Measurements from ENCODE around the gene TTC17. TPM values are rescaled to one million over a fixed set of nuclear protein-coding genes. Genes with fewer than 3 reads are reported as not detected.
A peak's percentile ranks its signal among the peaks of the same experiment; 100 is the strongest.

TTC17 gene
- total and polyA plus RNA-seq, 2 of the 8 experiments (the other 6 are each of a cell fraction or from before 2014, with no cell fraction given): 65.1 to 80.1 TPM

GRCh38 chr11:43311791-43312607 lies 46.7 kb upstream of the TTC17 start, which contains the start of gene API5 (continued):
- TF ChIP-seq SAP30 (IDR thresholded peaks at IDR 0.05; ENCODE audit: insufficient read depth, insufficient replicate concordance, low read length) (no peak), JUND (IDR thresholded peaks at IDR 0.05; ENCODE audit: low read length) (peak; percentile 24), RAD21 (IDR thresholded peaks at IDR 0.05 in 1 of 2, conservative IDR thresholded peaks at IDR 0.05 in 1 of 2; ENCODE audit: low read depth in 2 of 2, low read length in 2 of 2) (peak; percentile 30 to 44; a peak in 3 of 4 replicates), ZNF274 (IDR thresholded peaks at IDR 0.05; ENCODE audit: borderline replicate concordance, extremely low read depth, low read length) (no peak), CHD2 (IDR thresholded peaks at IDR 0.05; ENCODE audit: low read length) (peak; percentile 51; the same call in 1 of the 2 replicates), YY1 (IDR thresholded peaks at IDR 0.05; ENCODE audit: low read depth, low read length) (no peak), PHF8 (conservative IDR thresholded peaks at IDR 0.05; ENCODE audit: low read depth, low read length) (peak; percentile 89), EGR1 (IDR thresholded peaks at IDR 0.05; ENCODE audit: borderline replicate concordance, low read depth, low read length) (peak; percentile 91), EP300 (IDR thresholded peaks at IDR 0.05; ENCODE audit: borderline replicate concordance in 1 of 2, low read depth in 2 of 2, low read length in 2 of 2) (peak in 1 of 2 experiments; percentile 51; a peak in 1 of 3 replicates), POLR2A (IDR thresholded peaks at IDR 0.05; ENCODE audit: control extremely low read depth in 1 of 2, low read depth in 2 of 2, low read length in 2 of 2) (peak; percentile 70 to 88), SIN3A (conservative IDR thresholded peaks at IDR 0.05 in 1 of 2, IDR thresholded peaks at IDR 0.05 in 1 of 2; ENCODE audit: low read depth in 1 of 2, low read length in 2 of 2) (peak in 1 of 2 experiments; percentile 79; a peak in 2 of 4 replicates), KDM1A (IDR thresholded peaks at IDR 0.05; ENCODE audit: borderline replicate concordance, low read length) (peak; percentile 16; the same call in 1 of the 2 replicates), CTBP2 (IDR thresholded peaks at IDR 0.05; ENCODE audit: borderline replicate concordance, insufficient read depth, insufficient read length, low read length) (no peak), TAF1 (IDR thresholded peaks at IDR 0.05; ENCODE audit: low read depth, low read length) (peak; percentile 97), CHD1 (IDR thresholded peaks at IDR 0.05; ENCODE audit: low read depth, low read length) (no peak), TAF7 (optimal IDR thresholded peaks at IDR 0.05; ENCODE audit: borderline replicate concordance, low read depth, low read length) (peak; percentile 77), HDAC2 (IDR thresholded peaks at IDR 0.05; ENCODE audit: borderline replicate concordance in 1 of 2, low read depth in 2 of 2, low read length in 2 of 2) (0 out of 4 replicates have a peak, but pooled peaks of 1 of the 2 experiments have one; percentile 16), USF2 (IDR thresholded peaks at IDR 0.05; ENCODE audit: low read length) (0 out of 2 replicates have a peak, but pooled peaks have one; percentile 31), GTF2F1 (IDR thresholded peaks at IDR 0.05; ENCODE audit: borderline replicate concordance, low read depth, low read length) (peak; percentile 53; the same call in 1 of the 2 replicates), MAX (IDR thresholded peaks at IDR 0.05) (peak; percentile 40)

All from H1 (cell line).